PC-9 (cell line): ENCODE data around the gene LBHD2. TPM values are rescaled to one million over a fixed set of nuclear protein-coding genes. Genes with fewer than 3 reads are reported as not detected.

Experiments used
- BruUV-seq: library from RNA; stranded (reverse); fragments of 400-500 nt; replicated peaks from 2 replicates; lab custom pipeline; 2021; lab: Mats Ljungman, UMichigan
- CTCF ChIA-PET: fragments of 300-600 bp; sonication (Branson Sonifier 250); formaldehyde crosslinking; loops from one replicate; lab custom pipeline; 2022; ENCODE audit warnings: antibody characterized with exemption; lab: Charles Lee
- POLR2A ChIA-PET: fragments of 300-600 bp; sonication (Branson Sonifier 250); formaldehyde crosslinking; loops from one replicate; lab custom pipeline; 2022; ENCODE audit warnings: antibody characterized with exemption; ENCODE audit not compliant: unreplicated experiment; lab: Charles Lee
- DNase-seq, 2 experiments: peaks; one replicate each; pipeline versions ENCODE4 v3.0.0 to v3.0.0-alpha.2; 2015 to 2022; ENCODE audit warnings: mixed read lengths in 1 of 2
- H2AFZ ChIP-seq: fragments of 200-600 bp; sonication (generic); 2 replicates; pipeline ENCODE4 v1.8.1; 2017; ENCODE audit warnings: antibody characterized with exemption
- H3F3A ChIP-seq: fragments of 200-600 bp; sonication (generic); 2 replicates; pipeline ENCODE4 v1.8.1; 2017; ENCODE audit warnings: antibody characterized with exemption, mild to moderate bottlenecking, low read depth; ENCODE audit not compliant: insufficient read depth
- H3K27ac ChIP-seq: fragments of 200-600 bp; sonication (generic); 2 replicates; pipeline ENCODE4 v1.6.1; 2016; ENCODE audit warnings: mixed run types
- H3K27me3 ChIP-seq: fragments of 200-600 bp; sonication (generic); 2 replicates; pipeline ENCODE4 v1.6.1; 2016; ENCODE audit warnings: low read depth, mixed run types; ENCODE audit not compliant: insufficient read depth
- H3K36me3 ChIP-seq: fragments of 200-600 bp; sonication (generic); 2 replicates; pipeline ENCODE4 v1.6.1; 2016; ENCODE audit warnings: low read depth, mixed run types
- H3K4me1 ChIP-seq: fragments of 200-600 bp; sonication (generic); replicated peaks from 2 replicates; pipeline ENCODE4 v1.6.1; 2016; ENCODE audit warnings: mixed run types; ENCODE audit not compliant: insufficient read depth
- H3K4me2 ChIP-seq: fragments of 200-600 bp; sonication (generic); 2 replicates; pipeline ENCODE4 v1.6.1; 2017; ENCODE audit warnings: mixed run types
- H3K4me3 ChIP-seq: fragments of 200-600 bp; sonication (generic); 2 replicates; pipeline ENCODE4 v1.6.1; 2016; ENCODE audit warnings: mixed run types
- H3K79me2 ChIP-seq: fragments of 200-600 bp; sonication (generic); 2 replicates; pipeline ENCODE4 v1.6.1; 2017; ENCODE audit warnings: low read depth, mixed run types
- H3K9me2 ChIP-seq: fragments of 200-600 bp; sonication (generic); 2 replicates; pipeline ENCODE4 v1.8.1; 2017; ENCODE audit warnings: mild to moderate bottlenecking; ENCODE audit not compliant: insufficient read depth
- H3K9me3 ChIP-seq: fragments of 200-600 bp; sonication (generic); 2 replicates; pipeline ENCODE4 v1.8.1; 2016; ENCODE audit warnings: low read depth; ENCODE audit not compliant: insufficient read depth
- H4K20me1 ChIP-seq: fragments of 200-600 bp; sonication (generic); 2 replicates; pipeline ENCODE4 v1.8.1; 2017; ENCODE audit not compliant: insufficient read depth
- CTCF ChIP-seq: fragments of 200-600 bp; sonication (generic); conservative IDR thresholded peaks from 2 replicates; pipeline ENCODE4 v1.6.1; 2017; ENCODE audit warnings: mixed run types, antibody characterized with exemption, mild to moderate bottlenecking, moderate library complexity
- EZH2 ChIP-seq: fragments of 200-600 bp; sonication (generic); IDR thresholded peaks from 2 replicates; pipeline ENCODE4 v1.8.0; 2017; ENCODE audit warnings: antibody characterized with exemption, low read depth
- intact Hi-C: fragments of 100-400 bp; cut with micrococcal nuclease; formaldehyde crosslinking; loops from one replicate; pipeline ENCODE4 v1.10.0; 2022; ENCODE audit not compliant: unreplicated experiment
- total RNA-seq: library from RNA; stranded (reverse); gene quantifications from 2 replicates; pipeline ENCODE4 v1.2.3, GENCODE V29; 2021

Gene LBHD2
- total RNA-seq, 1 experiment from 2014 or later, result 0.52 TPM

GRCh38 chr14:103103461-103104388, 19.7 kb downstream of the LBHD2 start:
- peak; percentile 83 to 90 for DNase-seq
- no peaks in the 10 kb centered on the region for H3K27me3 ChIP-seq
- POLR2A ChIA-PET, result interaction anchor here (0.5 to 1.3 kb wide), 8 partner anchors 20 to 660 kb away, joined by 3 to 22 read pairs (median 4); partner anchors contain the start of gene TNFAIP2
- intact Hi-C loops, result loop anchor here (2.0 to 10.0 kb wide), 2 partner anchors 103 to 291 kb away; no protein-coding TSS in a partner anchor
- H3F3A ChIP-seq, result peaks cover 70% of the 10 kb centered on the region
- peak overlapping the region; percentile 72 for H3K4me2 ChIP-seq
- CTCF ChIA-PET, result interaction anchor here (0.6 to 2.8 kb wide), 16 partner anchors 17 to 510 kb away, joined by 3 to 83 read pairs (median 8); partner anchors contain the start of gene TNFAIP2
- no peaks in the 10 kb centered on the region for H3K9me2 ChIP-seq
- no peak overlapping the region; the same call in 1 of the 2 replicates for H3K27ac ChIP-seq
- TSS peak; percentile 73 for BruUV-seq
- no peaks in the 10 kb centered on the region for H3K9me3 ChIP-seq
- H3K36me3 ChIP-seq, result no peaks in the 10 kb centered on the region
- TF ChIP-seq CTCF (no peak), EZH2 (no peak)
- no peaks in the 10 kb centered on the region for H4K20me1 ChIP-seq
- peak overlapping the region; percentile 74 for H2AFZ ChIP-seq
- peaks cover 72% of the 10 kb centered on the region for H3K4me1 ChIP-seq
- H3K79me2 ChIP-seq, result no peaks in the 10 kb centered on the region
- peak overlapping the region; percentile 54 for H3K4me3 ChIP-seq

GRCh38 chr14:103104389-103104653, 20.3 kb downstream of the LBHD2 start:
- H3K36me3 ChIP-seq, result no peaks in the 10 kb centered on the region
- BruUV-seq, result no TSS peak
- no peak for DNase-seq
- no peaks in the 10 kb centered on the region for H3K27me3 ChIP-seq
- peak overlapping the region; percentile 54; the same call in 1 of the 2 replicates for H3K4me3 ChIP-seq
- H3K4me2 ChIP-seq, result peak overlapping the region; percentile 72
- H4K20me1 ChIP-seq, result no peaks in the 10 kb centered on the region
- H3K79me2 ChIP-seq, result no peaks in the 10 kb centered on the region
- H3K9me3 ChIP-seq, result no peaks in the 10 kb centered on the region
- intact Hi-C loops, result loop anchor here (2.0 to 10.0 kb wide), 2 partner anchors 102 to 290 kb away; no protein-coding TSS in a partner anchor
- H2AFZ ChIP-seq, result no peak overlapping the region; the same call in 1 of the 2 replicates
- no peak for TF ChIP-seq EZH2
- no peak for TF ChIP-seq CTCF
- H3K27ac ChIP-seq, result no peak overlapping the region
- peaks cover 69% of the 10 kb centered on the region for H3K4me1 ChIP-seq
- ChIA-PET POLR2A (interaction anchor here (0.7 to 1.3 kb wide), 4 partner anchors 19 to 661 kb away, joined by 3 to 22 read pairs (median 5); partner anchors contain the start of gene TNFAIP2), CTCF (interaction anchor here (0.5 to 2.8 kb wide), 41 partner anchors 8 to 510 kb away, joined by 3 to 83 read pairs (median 6); partner anchors contain the start of gene TNFAIP2)
- H3F3A ChIP-seq, result peaks cover 66% of the 10 kb centered on the region
- no peaks in the 10 kb centered on the region for H3K9me2 ChIP-seq
